GM18499 (cell line): ENCODE data around the gene NUP50.

ENCODE experiments used
- ATAC-seq: cut with Tn5 transposase; IDR thresholded peaks from one replicate; pipeline ENCODE4 v1.9.1; 2021; ENCODE audit warnings: moderate number of reproducible peaks; ENCODE audit not compliant: insufficient read depth, unreplicated experiment

The NUP50 gene

DNA sequence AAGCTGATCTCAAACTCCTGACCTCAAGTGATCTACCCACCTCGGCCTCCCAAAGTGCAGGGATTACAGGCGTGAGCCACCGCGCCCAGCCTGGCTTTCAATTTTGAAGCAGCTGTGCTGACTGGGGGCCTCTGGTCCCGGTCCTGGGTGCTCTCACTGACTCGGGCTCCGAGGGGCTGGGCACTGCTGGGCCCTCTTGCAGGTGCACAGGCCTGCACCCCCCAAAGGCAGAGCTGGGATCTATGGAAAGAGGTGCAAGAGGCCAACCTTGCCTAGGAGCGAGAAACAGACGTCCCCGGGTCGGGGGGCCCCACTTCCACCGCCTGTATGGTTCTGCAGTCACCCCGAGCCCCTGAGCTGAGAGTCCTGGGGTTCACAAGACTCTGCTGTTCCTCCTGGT is 43.8 kb downstream of the NUP50 start:
- no peak for ATAC-seq

DNA sequence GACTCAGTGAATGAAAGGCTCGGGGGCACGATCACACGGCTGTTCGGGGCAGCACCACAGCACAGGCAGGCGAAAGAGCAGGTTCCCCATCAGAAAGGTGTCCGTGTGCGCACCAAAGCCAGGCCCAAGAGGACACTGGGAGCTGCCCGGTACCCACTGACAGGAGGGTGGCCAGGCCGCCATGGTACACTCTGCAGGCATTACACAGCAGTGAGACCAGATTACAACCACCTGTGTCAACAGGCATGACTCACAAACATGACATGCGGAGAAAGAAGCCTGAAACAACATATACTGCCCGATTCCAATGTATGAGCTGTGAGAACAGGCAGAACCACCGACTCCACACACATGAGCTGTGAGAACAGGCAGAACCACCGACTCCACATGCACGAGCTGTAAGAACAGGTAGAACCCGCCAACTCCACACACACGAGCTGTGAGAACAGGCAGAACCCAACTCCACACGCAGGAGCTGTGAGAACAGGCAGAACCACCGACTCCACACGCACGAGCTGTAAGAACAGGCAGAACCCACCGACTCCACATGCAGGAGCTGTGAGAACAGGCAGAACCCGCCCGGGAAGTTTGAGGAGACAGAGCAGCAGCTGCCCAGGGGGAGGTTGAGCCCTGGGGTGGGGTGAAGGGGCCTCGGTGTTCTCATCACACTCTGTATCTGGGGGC is 44.4 kb downstream of the NUP50 start:
- ATAC-seq = no peak

DNA sequence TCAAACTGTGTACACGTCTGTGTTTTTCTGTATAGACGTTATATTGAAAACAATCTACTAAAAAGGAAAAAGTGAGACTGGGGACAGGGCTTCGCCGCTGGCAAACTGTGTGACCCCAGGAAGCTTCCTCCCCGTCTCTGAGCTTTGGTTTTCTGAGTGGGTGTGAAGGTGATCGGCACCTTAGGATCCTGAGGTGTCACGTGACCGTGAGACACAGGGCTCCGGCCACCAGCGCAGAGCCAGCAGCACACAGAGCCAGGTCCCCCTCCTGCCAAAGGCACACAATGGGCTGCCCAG is 44.9 kb downstream of the NUP50 start:
- no peak for ATAC-seq

DNA sequence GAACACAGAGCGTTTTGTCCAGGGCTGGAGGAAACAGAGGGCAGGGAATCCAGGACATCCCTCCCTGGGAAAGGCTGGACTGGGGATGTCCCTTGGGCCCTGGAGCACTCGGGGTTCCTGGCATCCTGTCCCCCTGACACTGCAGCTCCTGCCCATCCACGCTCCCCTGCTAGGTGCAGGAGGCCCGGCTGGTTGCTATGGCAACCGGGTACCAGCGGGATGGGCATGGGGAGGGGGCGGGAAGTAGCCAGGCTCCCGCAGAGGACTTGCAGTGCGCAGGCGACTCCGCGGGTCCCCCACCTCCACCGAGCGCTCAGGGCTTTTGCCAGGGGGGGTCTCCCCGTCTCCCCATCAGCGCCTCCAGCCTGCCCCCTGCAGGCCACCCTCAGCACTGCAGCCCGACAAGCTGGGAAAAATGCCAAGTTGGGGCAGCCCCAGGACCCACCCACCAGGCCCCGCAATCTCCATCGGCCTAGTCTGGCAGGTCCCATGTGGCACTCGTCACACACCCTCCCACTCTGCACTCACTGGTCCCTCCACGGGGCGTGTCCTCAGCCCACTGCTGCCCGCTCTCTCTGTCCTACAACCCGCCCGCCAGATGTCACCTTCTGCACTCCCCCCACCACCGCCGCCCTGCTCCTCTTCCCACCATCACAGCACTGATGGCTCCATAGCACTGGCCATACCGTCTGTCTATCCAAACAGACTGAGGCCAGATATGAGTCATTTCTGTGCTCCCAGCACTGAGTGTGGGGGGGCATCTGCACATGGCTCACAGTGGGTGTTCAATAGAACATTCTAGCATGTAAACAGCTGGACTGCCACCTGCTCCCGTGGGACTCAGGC is 45.5 kb downstream of the NUP50 start:
- ATAC-seq = no peak

DNA sequence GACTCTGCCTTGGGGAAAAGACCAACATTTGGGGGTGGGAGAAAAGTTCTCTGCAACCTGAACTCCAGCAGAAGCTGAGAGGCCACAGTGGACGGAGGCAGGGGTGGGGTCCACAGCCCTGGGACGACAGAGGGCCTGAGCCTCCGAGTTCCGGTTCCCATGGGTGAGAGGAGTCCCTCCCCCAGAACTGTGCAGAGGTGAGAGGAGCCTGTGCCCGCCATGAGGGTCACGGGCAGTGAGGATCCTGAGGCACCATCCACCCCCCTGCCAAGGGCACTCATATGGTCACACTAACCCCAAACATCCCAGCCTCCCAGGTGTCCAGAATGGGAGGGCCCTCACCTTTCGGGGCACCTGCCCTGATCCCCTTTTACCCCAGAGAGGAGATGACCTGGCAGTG is 46.4 kb downstream of the NUP50 start:
- no peak for ATAC-seq

DNA sequence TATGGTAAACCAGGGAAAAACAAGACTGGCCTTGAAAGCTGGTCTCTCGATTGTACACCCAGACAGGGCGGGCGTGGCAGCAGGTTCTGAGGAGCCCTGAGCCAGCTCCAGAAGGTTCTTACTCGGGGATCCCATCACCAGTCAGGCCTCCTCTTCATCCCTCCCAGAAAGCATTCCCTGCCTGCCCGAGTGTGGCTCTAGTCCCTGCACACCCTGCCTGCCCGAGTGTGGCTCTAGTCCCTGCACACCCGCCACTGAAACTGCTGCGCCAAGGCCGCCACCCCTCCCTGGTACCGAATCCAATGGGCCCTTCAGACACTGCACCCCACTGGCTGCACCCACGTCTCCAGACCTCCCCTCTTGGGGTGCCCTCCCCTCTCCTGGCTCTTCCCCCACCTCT is 46.9 kb downstream of the NUP50 start:
- ATAC-seq = no peak

DNA sequence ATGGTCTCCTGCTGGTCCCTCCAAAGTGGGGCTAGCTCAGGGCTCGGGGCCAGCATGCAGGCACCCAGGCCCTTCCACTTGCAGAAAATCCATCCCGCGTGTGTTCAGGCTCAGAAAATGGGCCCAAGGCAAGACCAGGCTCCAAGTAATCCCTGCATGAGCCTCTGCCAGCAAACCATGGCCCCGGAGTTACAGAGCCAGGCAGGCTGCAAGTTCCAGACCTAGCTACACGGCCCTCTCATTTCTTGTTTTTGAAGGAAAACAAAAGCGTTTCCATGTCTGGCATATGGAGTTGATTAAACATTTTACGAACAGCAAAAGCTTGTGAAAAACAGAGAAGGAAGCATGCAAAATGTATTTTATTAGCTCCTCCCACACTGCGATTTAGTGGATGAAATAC is 47.3 kb downstream of the NUP50 start:
- no peak for ATAC-seq

DNA sequence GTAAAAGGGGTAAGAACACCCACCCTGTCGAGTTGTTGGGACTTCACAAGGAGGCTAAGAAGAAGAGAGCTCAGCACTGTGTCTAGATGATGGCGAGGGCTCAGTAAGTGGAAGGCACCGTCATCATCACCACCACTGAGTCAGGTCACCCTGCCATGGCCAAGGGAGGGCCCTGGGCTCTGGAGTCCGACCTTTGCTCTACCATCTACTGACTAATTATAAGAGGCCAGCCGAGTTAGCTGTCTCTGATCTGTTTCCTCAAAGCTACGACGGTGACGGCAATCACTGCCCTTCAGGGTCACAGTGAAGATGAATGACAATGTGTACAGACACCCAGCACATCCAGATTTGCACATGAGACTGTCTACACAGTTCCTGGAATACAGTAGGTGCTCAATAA is 47.7 kb downstream of the NUP50 start:
- ATAC-seq = no peak

DNA sequence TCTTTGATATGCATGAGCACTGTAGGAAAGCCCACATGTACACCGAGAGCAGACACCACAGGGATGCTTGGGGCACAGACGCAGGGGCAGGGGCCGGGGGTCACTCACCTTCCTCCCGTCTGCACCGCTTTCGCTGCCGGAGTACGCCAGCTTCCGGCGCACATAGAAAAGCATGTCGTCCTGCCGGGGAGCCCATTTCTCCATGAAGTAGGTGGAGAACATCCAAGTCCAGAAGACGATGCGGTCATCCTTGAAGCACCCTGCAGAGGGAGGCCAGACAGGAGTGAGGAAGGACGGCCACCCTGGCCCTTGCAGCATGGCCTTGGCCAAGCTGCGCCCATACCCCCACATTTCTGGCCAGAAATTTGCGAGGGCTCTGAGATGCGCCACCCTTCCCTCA is 48.1 kb downstream of the NUP50 start:
- ATAC-seq = no peak

DNA sequence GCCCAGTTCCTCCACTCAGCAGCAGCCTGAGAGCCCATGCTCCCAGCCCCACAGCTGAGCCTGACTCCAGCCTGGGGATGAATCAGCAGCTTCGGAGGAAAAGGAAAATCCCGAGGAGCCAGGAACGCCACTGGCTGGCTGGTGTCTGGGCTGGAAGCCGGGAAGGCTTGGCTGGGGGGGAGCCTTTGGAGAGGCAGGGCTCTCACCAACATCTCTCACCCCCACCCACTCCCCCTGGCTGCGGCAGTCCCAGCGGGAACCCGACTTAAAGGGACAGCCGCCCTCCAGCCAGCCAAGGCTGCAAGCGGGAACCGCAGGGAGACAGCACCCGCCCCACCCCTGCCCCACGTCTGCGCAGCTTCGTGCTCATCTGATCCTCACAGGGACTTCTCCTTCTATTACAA is 48.6 kb downstream of the NUP50 start:
- ATAC-seq = no peak

DNA sequence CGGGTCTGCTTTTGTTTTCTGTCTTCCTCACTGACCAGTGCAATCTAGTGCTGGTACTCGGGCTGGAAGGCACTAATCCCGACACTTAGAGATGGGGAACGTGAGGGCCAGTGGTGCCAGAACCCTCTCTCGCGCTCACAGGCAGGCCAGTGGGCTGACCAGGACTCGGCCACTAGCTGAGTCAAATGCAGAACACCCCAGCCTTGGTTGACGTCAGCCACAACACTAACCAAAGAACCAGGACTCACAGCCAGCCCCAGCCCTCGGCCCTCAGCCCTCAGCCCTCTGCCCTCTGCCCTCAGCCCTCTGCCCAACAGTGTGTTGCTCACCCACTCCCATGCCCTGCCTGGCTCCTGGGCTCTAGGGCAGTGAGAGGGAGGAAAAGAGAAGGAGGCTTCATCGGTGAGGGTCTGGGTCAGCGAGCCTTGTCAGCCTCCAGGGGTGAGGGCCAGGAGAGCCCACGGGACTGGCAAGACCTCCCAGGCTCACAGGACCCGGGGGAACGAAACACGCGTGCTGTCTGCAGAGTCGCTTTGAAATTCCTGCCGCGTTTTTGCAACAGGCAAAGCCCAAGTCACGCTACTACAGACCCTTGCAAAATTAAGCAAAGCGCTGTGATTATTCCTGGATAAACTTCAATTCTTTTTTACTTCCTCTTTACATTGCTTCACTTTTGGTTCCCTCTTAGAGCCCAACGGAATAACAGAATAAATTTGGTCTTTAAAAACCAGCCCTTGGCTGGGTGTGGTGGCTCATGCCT is 49.4 kb downstream of the NUP50 start:
- ATAC-seq = no peak

DNA sequence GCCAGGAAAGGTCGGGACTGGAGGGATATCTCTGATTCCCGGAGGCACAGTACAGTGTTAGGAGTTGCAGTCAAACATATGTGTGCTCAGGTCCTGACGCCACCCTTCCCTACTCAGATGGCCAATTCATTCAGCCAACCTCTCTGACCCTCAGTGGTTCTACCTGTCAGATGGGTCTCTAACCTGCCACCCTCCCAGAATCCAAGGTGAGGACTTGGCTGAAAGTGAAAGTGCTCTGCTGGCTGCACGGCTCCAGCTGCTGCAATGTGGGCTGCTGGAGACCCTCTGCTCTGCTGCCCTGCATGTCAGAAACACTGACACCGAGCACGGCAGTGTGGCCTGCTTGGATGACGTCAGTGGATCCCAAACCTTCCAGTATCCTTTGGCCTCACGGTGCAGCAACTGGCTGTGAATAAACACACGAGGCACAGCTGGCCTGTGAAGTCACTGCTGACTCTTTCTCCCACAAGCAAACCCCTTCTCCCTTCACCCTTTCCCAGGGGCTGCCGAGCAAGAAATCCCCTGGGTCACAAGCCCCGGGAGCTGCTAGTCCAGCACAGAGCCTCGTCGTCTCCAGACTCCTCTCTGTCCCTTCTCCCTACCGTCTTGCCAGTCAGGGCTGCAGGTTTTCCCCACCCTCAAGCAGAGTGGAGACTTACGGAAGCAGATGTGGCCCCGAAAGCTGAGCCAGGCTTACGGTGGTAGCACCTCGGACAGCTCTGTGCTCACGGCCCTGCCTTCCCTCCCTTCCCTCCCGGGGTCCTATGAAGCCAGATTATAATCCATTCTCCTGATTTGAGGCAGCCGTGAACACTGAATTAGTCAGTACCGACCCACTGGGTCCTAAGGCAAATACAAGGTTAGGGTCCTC is 52.6 kb downstream of the NUP50 start:
- ATAC-seq = no peak

DNA sequence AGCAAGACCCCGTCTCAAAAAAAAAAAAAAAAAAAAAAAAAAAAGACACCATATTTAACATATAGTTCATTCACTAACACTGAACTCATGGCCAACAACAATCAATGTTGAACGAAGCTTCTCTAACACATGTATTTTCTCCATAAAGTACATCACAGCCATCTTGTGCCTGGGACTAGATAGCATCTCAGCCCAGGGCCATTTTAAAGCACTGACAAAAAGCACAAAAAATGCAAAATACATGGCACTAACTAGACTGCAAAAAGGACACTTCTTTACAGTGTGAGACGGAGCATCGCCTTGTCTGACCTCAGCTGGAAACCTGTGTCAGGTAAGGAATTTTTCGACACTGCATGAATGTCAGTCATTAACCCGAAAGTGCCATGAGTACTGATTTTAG is 53.6 kb downstream of the NUP50 start:
- no peak for ATAC-seq

DNA sequence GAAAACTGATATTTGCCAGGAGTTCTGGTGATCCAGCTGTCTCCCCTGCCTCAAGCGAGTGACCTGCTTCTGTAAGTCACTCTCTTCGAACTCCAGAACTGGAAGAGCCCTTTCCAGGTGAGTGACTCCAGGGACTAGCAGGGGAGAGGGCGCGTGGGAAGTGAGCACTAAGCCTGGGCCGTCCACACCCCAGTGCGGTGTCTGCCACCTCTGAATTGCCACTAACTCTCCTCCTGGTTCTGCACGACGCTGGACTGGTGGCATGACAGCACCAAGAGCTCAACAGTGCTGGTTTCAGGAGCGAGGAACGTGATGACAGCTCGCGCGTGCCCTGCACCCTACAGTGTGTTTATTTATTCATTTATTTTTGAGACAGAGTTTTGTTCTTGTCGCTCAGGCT is 54.1 kb downstream of the NUP50 start:
- no peak for ATAC-seq

DNA sequence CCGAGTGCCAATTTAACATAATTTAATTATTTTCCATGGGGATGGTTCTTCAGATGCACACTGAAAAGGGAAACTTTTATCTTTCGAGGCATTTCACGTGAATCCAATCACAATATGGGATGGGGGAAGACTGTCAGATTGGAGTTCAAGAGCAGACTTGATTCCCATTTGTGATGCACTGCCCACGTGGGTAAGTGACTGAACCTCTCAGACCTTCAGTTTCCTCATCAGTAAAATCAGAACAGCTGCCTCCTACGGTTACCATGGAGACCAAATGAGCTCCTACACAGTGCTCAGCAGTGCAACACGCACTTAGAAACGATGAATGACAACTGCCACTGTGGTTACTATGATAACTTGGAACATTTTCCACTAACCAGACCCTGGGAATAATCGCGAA is 55.3 kb downstream of the NUP50 start:
- no peak for ATAC-seq

DNA sequence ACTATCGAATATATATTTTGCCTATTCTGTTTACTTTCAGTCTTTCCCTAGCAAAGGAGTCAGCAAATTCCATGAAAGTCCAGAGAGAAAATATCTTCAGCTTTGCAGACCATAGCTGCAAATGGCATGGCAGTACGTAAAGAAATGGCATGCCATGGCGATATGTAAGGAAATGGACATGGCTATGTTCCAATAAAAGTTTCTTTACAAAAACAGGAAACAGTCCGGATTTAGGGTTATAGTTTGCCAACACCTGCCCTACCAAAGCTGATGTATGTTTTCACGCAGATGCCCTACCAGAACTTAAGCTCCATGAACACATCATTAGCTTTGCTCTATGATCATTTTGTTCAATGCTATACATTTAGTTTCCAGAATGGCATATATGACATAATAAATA is 57.5 kb downstream of the NUP50 start:
- no peak for ATAC-seq

DNA sequence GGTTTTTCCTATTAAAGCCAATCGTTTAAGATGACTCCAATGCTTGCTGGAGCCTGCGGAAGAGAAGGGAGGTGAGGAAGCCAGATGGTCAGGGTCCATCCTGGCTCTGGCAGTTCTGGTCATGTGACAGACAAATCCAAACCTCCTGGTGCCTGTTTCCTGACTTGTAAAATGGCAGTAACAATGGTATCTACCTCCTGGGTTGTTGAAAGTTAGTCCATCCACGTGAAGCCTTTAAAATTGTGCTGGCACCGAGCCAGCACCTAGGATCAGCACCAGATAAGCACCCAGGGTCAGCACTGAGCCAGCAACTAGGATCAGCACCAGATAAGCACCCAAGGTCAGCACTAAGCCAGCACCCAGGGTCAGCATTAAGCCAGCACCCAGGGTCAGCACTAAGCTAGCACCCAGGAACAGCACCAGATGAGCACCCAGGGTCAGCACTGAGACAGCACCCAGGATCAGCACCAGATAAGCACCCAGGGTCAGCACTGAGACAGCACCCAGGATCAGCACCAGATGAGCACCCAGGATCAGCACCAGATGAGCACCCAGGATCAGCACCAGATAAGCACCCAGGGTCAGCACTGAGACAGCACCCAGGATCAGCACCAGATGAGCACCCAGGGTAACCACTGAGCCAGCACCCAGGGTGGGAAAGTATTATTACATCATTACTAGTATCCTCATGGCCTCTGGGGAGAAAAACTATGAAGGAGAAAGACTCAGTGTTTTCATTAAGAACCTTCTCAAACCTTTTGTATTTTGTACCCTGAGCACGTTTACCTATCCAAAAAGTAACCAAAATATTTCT is 59.8 kb downstream of the NUP50 start:
- no peak for ATAC-seq

DNA sequence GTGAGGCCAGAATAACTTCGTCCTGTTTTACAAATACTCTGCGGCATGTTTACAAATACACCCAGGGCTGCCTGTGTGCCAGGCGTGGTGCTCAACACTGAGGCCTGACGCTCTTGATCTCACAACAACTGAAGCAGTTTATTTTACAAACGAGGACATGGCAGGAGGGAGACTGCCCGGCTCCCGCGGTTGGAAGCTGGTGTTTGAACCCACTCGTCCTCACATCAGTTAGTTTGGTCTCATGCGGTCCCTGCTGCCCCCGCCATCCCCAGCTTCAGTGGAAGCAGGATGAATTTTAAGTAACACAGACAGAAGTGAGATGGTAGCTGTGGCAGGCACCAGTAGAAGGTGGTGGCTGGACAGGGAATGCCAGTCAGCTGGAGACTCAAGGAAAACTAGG is 60.6 kb downstream of the NUP50 start:
- ATAC-seq = no peak

DNA sequence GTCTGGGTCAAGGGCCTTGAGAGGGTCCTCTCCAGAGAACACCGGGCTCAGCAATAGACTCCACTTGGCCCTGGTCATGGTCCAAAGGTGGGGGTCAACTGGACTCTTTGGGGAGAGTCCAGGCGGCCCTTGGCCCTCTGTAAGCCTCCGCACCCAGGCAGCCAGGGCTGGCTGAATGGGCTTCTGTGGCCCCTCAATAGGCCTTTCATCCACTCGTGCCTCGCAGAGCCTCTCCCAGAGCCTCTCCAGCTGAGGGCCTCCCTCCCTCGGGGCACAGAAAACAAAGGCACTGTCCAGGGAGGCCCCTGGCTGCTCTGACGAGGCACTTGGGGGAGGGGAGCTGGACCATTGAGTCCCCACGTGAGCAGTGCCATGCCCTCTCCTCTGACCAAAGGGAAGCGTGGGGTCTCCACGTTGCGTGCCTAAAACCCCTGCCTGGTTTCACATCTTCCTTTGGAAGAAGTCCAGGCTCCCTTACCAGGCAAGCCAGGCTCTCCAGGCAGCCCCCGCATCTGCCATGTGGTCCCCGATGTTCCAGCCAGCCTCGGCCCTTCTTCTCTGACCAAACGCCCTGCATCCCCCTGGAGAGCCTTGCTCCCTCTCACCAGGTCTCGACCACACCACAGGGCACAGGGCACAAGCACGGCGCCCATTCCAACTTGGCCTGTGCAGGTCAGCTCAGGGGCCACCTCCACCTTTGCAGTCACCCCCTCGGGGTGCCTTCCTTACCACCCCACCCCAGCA is 61.4 kb downstream of the NUP50 start:
- no peak for ATAC-seq
